Myocyte (in vitro differentiated cells): Measurements from ENCODE around the gene ENOX1. TPM values are rescaled to one million over a fixed set of nuclear protein-coding genes. Genes with fewer than 3 reads are reported as not detected.
"Not testable (repeated sequence)": the region's sequence is repeated elsewhere in the genome, so short reads cannot be mapped to it uniquely, and the experiment has no call there.

ENCODE experiments used
- DNase-seq: peaks from one replicate; pipeline ENCODE4 v3.0.0-alpha.2; 2012; ENCODE audit warnings: low read depth
- total RNA-seq: library from RNA; depleted of rRNA; stranded (reverse); fragments of >200 nt; gene quantifications from 2 replicates; pipeline ENCODE4 v1.2.3, GENCODE V29; 2014

The ENOX1 gene
- total RNA-seq, 1 donor from 2014 or later, result 5.8 TPM

GRCh38 chr13:43360892-43361610 is 425.7 kb downstream of the ENOX1 start:
- no peak for DNase-seq

GRCh38 chr13:43360171-43360570 is 426.6 kb downstream of the ENOX1 start:
- DNase-seq, result no peak

GRCh38 chr13:43359536-43359935 is 427.2 kb downstream of the ENOX1 start:
- no peak for DNase-seq

GRCh38 chr13:43357564-43357963 is 429.2 kb downstream of the ENOX1 start:
- peak; percentile 81 for DNase-seq

- DNase-seq, result peak; percentile 41
Observed at GRCh38 chr13:43356567-43356966, 430.2 kb downstream of the ENOX1 start.

- DNase-seq, result no peak
Observed at GRCh38 chr13:43355774-43356173, 431.0 kb downstream of the ENOX1 start.

GRCh38 chr13:43354153-43354945 is 432.4 kb downstream of the ENOX1 start:
- DNase-seq, result peak; percentile 73

- DNase-seq, result no peak
Observed at GRCh38 chr13:43353631-43354030, 433.1 kb downstream of the ENOX1 start.

GRCh38 chr13:43351612-43352011 is 435.2 kb downstream of the ENOX1 start:
- not testable (repeated sequence) for DNase-seq

- no peak for DNase-seq
Observed at GRCh38 chr13:43348397-43348796, 438.4 kb downstream of the ENOX1 start.

GRCh38 chr13:43347877-43348276 is 438.9 kb downstream of the ENOX1 start:
- DNase-seq, result no peak

GRCh38 chr13:43346427-43346826 is 440.3 kb downstream of the ENOX1 start:
- DNase-seq, result no peak

- no peak for DNase-seq
Observed at GRCh38 chr13:43343645-43344044, 443.1 kb downstream of the ENOX1 start.

- DNase-seq, result no peak
Observed at GRCh38 chr13:43339805-43340550, 446.8 kb downstream of the ENOX1 start.

GRCh38 chr13:43339145-43339804 is 447.5 kb downstream of the ENOX1 start:
- DNase-seq, result no peak

GRCh38 chr13:43335764-43336163 is 451.0 kb downstream of the ENOX1 start:
- no peak for DNase-seq

- no peak for DNase-seq
Observed at GRCh38 chr13:43333176-43333575, 453.6 kb downstream of the ENOX1 start.

GRCh38 chr13:43331672-43332071 is 455.1 kb downstream of the ENOX1 start:
- DNase-seq, result no peak

- DNase-seq, result no peak
Observed at GRCh38 chr13:43329702-43330101, 457.1 kb downstream of the ENOX1 start.

GRCh38 chr13:43328907-43329306 is 457.9 kb downstream of the ENOX1 start:
- DNase-seq, result no peak

- no peak for DNase-seq
Observed at GRCh38 chr13:43326100-43326499, 460.7 kb downstream of the ENOX1 start.
